GM21360 (cell line): ENCODE data around the gene NFIA.

ENCODE experiments used
- ATAC-seq: cut with Tn5 transposase; IDR thresholded peaks from one replicate; pipeline ENCODE4 v1.9.1; 2021; ENCODE audit warnings: mild to moderate bottlenecking, moderate library complexity; ENCODE audit not compliant: unreplicated experiment

The NFIA gene

GRCh38 chr1:61098906-61099437, 16.6 kb downstream of the NFIA start:
- ATAC-seq = no peak

GRCh38 chr1:61100578-61100977, 18.2 kb downstream of the NFIA start:
- ATAC-seq = no peak

- ATAC-seq = no peak
These were observed 19.2 kb downstream of the NFIA start for GRCh38 chr1:61101536-61101935.

GRCh38 chr1:61102041-61102440, 19.7 kb downstream of the NFIA start:
- ATAC-seq = no peak

- no peak for ATAC-seq
These were observed 20.3 kb downstream of the NFIA start for GRCh38 chr1:61102621-61103020.

GRCh38 chr1:61104220-61104671, 21.9 kb downstream of the NFIA start:
- no peak for ATAC-seq

- no peak for ATAC-seq
These were observed 25.3 kb downstream of the NFIA start for GRCh38 chr1:61107638-61108037.

GRCh38 chr1:61109158-61109557, 26.8 kb downstream of the NFIA start:
- no peak for ATAC-seq

GRCh38 chr1:61109910-61110309, 27.5 kb downstream of the NFIA start:
- ATAC-seq = no peak

- ATAC-seq = no peak
These were observed 28.2 kb downstream of the NFIA start for GRCh38 chr1:61110554-61110953.

GRCh38 chr1:61111084-61112004, 29.0 kb downstream of the NFIA start:
- ATAC-seq = no peak

GRCh38 chr1:61114178-61114870, 32.0 kb downstream of the NFIA start:
- ATAC-seq = no peak

- ATAC-seq = no peak
These were observed 33.1 kb downstream of the NFIA start for GRCh38 chr1:61115436-61115835.

GRCh38 chr1:61116421-61116820, 34.1 kb downstream of the NFIA start:
- no peak for ATAC-seq

- ATAC-seq = no peak
These were observed 34.9 kb downstream of the NFIA start for GRCh38 chr1:61117283-61117682.

- ATAC-seq = no peak
These were observed 36.7 kb downstream of the NFIA start for GRCh38 chr1:61119085-61119484.

- no peak for ATAC-seq
These were observed 38.0 kb downstream of the NFIA start for GRCh38 chr1:61120246-61120840.

GRCh38 chr1:61120998-61121397, 38.6 kb downstream of the NFIA start:
- no peak for ATAC-seq

- ATAC-seq = no peak
These were observed 39.3 kb downstream of the NFIA start for GRCh38 chr1:61121631-61122030.

GRCh38 chr1:61122389-61122788, 40.0 kb downstream of the NFIA start:
- ATAC-seq = no peak

- ATAC-seq = no peak
These were observed 41.0 kb downstream of the NFIA start for GRCh38 chr1:61123326-61123725.
